ENCODE measurements around the gene HAUS7.

Gene HAUS7

GRCh38 chrX:153491918-153492317, 21.5 kb upstream of the HAUS7 start:
- no peak overlapping the region for H3K27ac ChIP-seq (ENCODE audit: low read depth in 2 of 2, low read length in 2 of 2)
- no peak overlapping the region for H3K4me3 ChIP-seq (ENCODE audit: low read length in 2 of 2)
- H3K9ac ChIP-seq (ENCODE audit: low read depth in 1 of 2, low read length in 2 of 2), result no peak overlapping the region
- H3K36me3 ChIP-seq (ENCODE audit: control insufficient read depth in 2 of 2, insufficient read depth in 2 of 2, low read length in 2 of 2), result no peaks in the 10 kb centered on the region
- no peaks in the 10 kb centered on the region for H3K9me3 ChIP-seq (ENCODE audit: control insufficient read depth in 2 of 2, low read length in 2 of 2)
- no peaks in the 10 kb centered on the region for H3K4me1 ChIP-seq (ENCODE audit: control insufficient read depth in 2 of 2, insufficient read depth in 2 of 2, low read length in 2 of 2)
- peaks cover 0 to 3% of the 10 kb centered on the region in 2 donors for H3K27me3 ChIP-seq (ENCODE audit: control insufficient read depth in 2 of 2, insufficient read depth in 2 of 2, low read length in 2 of 2)

- no peak overlapping the region for H3K27ac ChIP-seq (ENCODE audit: low read depth in 2 of 2, low read length in 2 of 2)
- H3K4me3 ChIP-seq (ENCODE audit: low read length in 2 of 2), result no peak overlapping the region
- no peaks in the 10 kb centered on the region for H3K9me3 ChIP-seq (ENCODE audit: control insufficient read depth in 2 of 2, low read length in 2 of 2)
- H3K4me1 ChIP-seq (ENCODE audit: control insufficient read depth in 2 of 2, insufficient read depth in 2 of 2, low read length in 2 of 2), result no peaks in the 10 kb centered on the region
- peaks cover 0 to 3% of the 10 kb centered on the region in 2 donors for H3K27me3 ChIP-seq (ENCODE audit: control insufficient read depth in 2 of 2, insufficient read depth in 2 of 2, low read length in 2 of 2)
- H3K9ac ChIP-seq (ENCODE audit: low read depth in 1 of 2, low read length in 2 of 2), result no peak overlapping the region
- H3K36me3 ChIP-seq (ENCODE audit: control insufficient read depth in 2 of 2, insufficient read depth in 2 of 2, low read length in 2 of 2), result no peaks in the 10 kb centered on the region
Observed at GRCh38 chrX:153491351-153491914, 21.1 kb upstream of the HAUS7 start.

DNA sequence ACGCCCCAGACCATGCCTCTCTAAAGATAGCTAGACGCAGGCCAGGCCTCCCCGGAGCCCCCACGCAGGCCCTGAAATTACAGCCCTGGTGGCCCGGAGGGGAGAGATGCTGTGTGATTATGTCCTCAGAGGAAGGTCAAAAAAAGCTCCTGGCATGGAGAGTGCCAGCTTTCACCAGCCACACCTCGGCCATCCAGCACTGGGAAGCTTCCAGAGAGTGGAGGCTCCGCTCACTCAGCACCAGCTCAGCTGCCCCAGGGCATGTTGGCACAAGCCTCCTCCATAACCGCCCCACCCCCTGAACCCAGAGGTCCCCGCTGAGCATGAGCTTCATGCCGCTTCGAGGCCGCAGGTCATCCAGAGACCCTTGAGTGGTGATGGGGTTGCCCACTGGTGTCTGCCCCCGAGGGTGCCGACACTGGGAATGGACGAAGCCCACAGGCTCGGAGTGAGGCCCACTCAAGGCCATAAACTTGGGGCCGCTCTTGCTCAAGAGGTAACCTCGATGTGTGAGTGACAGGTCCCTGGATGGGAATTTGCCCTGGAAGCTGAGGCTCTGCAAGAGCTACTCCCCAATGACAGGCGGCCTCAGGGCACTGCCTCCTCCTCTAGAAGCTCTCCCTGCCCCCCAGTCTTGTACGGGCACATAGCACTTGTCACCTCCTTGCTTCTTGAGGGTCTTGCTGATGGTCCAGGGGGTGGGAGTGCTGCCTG, 20.0 kb upstream of the HAUS7 start:
- Histone ChIP-seq H3K36me3 (ENCODE audit: control insufficient read depth in 2 of 2, insufficient read depth in 2 of 2, low read length in 2 of 2) (no peaks in the 10 kb centered on the region), H3K9ac (ENCODE audit: low read depth in 1 of 2, low read length in 2 of 2) (no peak overlapping the region), H3K4me3 (ENCODE audit: low read length in 2 of 2) (no peak overlapping the region), H3K27ac (ENCODE audit: low read depth in 2 of 2, low read length in 2 of 2) (no peak overlapping the region), H3K27me3 (ENCODE audit: control insufficient read depth in 2 of 2, insufficient read depth in 2 of 2, low read length in 2 of 2) (peaks cover 0 to 3% of the 10 kb centered on the region in 2 donors), H3K4me1 (ENCODE audit: control insufficient read depth in 2 of 2, insufficient read depth in 2 of 2, low read length in 2 of 2) (no peaks in the 10 kb centered on the region), H3K9me3 (ENCODE audit: control insufficient read depth in 2 of 2, low read length in 2 of 2) (no peaks in the 10 kb centered on the region)

DNA sequence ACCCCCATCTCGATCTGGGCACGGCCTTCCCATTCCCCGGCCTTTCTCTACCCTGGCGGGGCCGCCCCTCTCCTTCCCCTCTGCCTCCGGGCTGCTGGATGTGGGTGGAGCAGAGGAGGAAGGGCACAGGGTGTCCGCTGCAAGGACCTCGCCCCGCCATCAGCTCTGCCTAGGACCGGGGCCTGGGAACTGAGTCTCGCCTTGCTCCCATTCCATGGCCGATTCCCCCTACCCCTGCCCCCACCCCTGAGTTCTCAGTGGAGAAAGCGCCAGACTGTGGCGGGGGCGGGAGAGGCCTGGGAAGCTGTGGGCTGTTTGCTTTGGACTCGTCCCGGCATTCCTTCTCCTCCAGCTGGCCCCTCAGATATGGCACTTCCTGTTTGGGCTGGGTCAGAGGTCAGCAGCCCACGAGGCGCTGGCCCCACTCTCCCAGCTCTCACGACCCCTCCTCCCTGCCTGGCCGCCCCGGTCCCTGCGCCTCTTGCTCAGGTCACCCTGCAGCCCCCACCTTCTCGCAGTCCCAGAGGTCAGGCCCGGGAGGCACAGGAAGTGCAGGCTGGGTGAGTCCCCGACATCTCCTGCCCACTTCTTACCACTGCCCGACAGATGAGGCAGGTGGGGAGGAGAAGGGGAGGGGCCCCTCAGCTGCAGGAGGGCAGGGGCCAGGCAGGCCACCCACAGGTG, 18.0 kb upstream of the HAUS7 start:
- Histone ChIP-seq H3K9ac (ENCODE audit: low read depth in 1 of 2, low read length in 2 of 2) (no peak overlapping the region), H3K27me3 (ENCODE audit: control insufficient read depth in 2 of 2, insufficient read depth in 2 of 2, low read length in 2 of 2) (no peaks in the 10 kb centered on the region), H3K4me1 (ENCODE audit: control insufficient read depth in 2 of 2, insufficient read depth in 2 of 2, low read length in 2 of 2) (no peaks in the 10 kb centered on the region), H3K36me3 (ENCODE audit: control insufficient read depth in 2 of 2, insufficient read depth in 2 of 2, low read length in 2 of 2) (no peaks in the 10 kb centered on the region), H3K27ac (ENCODE audit: low read depth in 2 of 2, low read length in 2 of 2) (no peak overlapping the region), H3K9me3 (ENCODE audit: control insufficient read depth in 2 of 2, low read length in 2 of 2) (no peaks in the 10 kb centered on the region), H3K4me3 (ENCODE audit: low read length in 2 of 2) (no peak overlapping the region)

DNA sequence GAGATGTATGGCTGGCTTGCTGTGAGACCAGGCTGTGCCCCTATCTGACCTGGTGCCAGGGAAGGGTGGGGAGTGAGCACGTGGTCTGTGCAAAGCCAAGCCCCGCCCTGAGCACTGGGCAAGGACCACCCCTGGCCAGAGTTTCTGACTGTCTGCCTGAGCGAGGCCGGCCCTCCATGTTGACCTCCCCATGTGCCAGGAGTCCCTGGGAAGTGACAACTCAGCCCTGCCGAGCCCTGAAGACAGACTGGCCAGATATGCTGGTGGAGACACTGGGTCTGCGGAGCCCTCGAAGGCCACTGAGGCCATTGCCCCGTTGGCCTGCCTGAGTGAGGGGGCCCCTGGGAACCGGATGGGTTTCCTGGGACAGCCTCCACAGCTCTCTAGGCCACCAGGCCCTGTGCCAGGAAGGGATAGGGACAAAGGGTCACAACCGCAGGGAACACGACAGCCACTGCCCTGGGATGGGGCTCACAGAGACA, 17.3 kb upstream of the HAUS7 start:
- H3K4me1 ChIP-seq (ENCODE audit: control insufficient read depth in 2 of 2, insufficient read depth in 2 of 2, low read length in 2 of 2), result no peaks in the 10 kb centered on the region
- no peaks in the 10 kb centered on the region for H3K9me3 ChIP-seq (ENCODE audit: control insufficient read depth in 2 of 2, low read length in 2 of 2)
- H3K27me3 ChIP-seq (ENCODE audit: control insufficient read depth in 2 of 2, insufficient read depth in 2 of 2, low read length in 2 of 2), result no peaks in the 10 kb centered on the region
- H3K9ac ChIP-seq (ENCODE audit: low read depth in 1 of 2, low read length in 2 of 2), result no peak overlapping the region
- no peak overlapping the region for H3K4me3 ChIP-seq (ENCODE audit: low read length in 2 of 2)
- no peaks in the 10 kb centered on the region for H3K36me3 ChIP-seq (ENCODE audit: control insufficient read depth in 2 of 2, insufficient read depth in 2 of 2, low read length in 2 of 2)
- no peak overlapping the region for H3K27ac ChIP-seq (ENCODE audit: low read depth in 2 of 2, low read length in 2 of 2)

GRCh38 chrX:153486171-153486570, 15.8 kb upstream of the HAUS7 start:
- Histone ChIP-seq H3K4me3 (ENCODE audit: low read length in 2 of 2) (no peak overlapping the region), H3K9ac (ENCODE audit: low read depth in 1 of 2, low read length in 2 of 2) (no peak overlapping the region), H3K27me3 (ENCODE audit: control insufficient read depth in 2 of 2, insufficient read depth in 2 of 2, low read length in 2 of 2) (no peaks in the 10 kb centered on the region), H3K9me3 (ENCODE audit: control insufficient read depth in 2 of 2, low read length in 2 of 2) (no peaks in the 10 kb centered on the region), H3K4me1 (ENCODE audit: control insufficient read depth in 2 of 2, insufficient read depth in 2 of 2, low read length in 2 of 2) (no peaks in the 10 kb centered on the region), H3K27ac (ENCODE audit: low read depth in 2 of 2, low read length in 2 of 2) (no peak overlapping the region), H3K36me3 (ENCODE audit: control insufficient read depth in 2 of 2, insufficient read depth in 2 of 2, low read length in 2 of 2) (no peaks in the 10 kb centered on the region)

DNA sequence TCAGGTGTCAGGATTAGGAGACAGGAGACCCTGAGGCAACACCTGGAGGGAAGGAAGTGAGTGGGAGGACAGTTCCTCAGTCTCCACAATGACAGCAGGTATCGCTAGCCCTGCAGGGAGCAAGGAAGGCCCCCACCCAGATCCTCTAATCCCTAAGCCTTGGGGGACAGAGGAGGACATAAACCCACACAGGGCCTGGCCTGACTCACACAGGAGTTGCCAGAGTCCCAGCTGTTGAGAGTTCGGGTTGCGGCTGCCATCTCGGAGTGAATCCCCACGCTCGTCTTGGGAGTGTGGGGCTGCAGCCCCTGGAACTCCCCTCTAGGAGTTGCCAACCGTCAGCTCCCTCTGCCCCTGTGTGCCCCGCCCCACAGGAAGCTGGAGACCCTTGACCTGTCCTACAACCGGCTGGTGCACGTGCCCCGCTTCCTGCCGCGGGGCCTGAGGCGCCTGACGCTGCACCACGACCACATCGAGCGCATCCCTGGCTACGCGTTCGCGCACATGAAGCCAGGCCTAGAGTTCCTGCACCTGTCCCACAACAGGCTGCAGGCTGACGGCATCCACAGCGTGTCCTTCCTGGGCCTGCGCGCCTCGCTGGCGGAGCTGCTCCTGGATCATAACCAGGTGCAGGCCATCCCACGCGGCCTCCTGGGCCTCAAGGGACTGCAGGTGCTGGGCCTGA, 15.2 kb upstream of the HAUS7 start:
- Histone ChIP-seq H3K4me3 (ENCODE audit: low read length in 2 of 2) (no peak overlapping the region), H3K27ac (ENCODE audit: low read depth in 2 of 2, low read length in 2 of 2) (no peak overlapping the region), H3K9ac (ENCODE audit: low read depth in 1 of 2, low read length in 2 of 2) (no peak overlapping the region), H3K27me3 (ENCODE audit: control insufficient read depth in 2 of 2, insufficient read depth in 2 of 2, low read length in 2 of 2) (no peaks in the 10 kb centered on the region), H3K36me3 (ENCODE audit: control insufficient read depth in 2 of 2, insufficient read depth in 2 of 2, low read length in 2 of 2) (no peaks in the 10 kb centered on the region), H3K9me3 (ENCODE audit: control insufficient read depth in 2 of 2, low read length in 2 of 2) (no peaks in the 10 kb centered on the region), H3K4me1 (ENCODE audit: control insufficient read depth in 2 of 2, insufficient read depth in 2 of 2, low read length in 2 of 2) (no peaks in the 10 kb centered on the region)

GRCh38 chrX:153482376-153483015, 12.1 kb upstream of the HAUS7 start:
- H3K9me3 ChIP-seq (ENCODE audit: control insufficient read depth in 2 of 2, low read length in 2 of 2), result no peaks in the 10 kb centered on the region
- no peak overlapping the region for H3K4me3 ChIP-seq (ENCODE audit: low read length in 2 of 2)
- no peak overlapping the region for H3K9ac ChIP-seq (ENCODE audit: low read depth in 1 of 2, low read length in 2 of 2)
- no peaks in the 10 kb centered on the region for H3K36me3 ChIP-seq (ENCODE audit: control insufficient read depth in 2 of 2, insufficient read depth in 2 of 2, low read length in 2 of 2)
- H3K27me3 ChIP-seq (ENCODE audit: control insufficient read depth in 2 of 2, insufficient read depth in 2 of 2, low read length in 2 of 2), result peaks cover 0 to 3% of the 10 kb centered on the region in 2 donors
- H3K4me1 ChIP-seq (ENCODE audit: control insufficient read depth in 2 of 2, insufficient read depth in 2 of 2, low read length in 2 of 2), result no peaks in the 10 kb centered on the region
- no peak overlapping the region for H3K27ac ChIP-seq (ENCODE audit: low read depth in 2 of 2, low read length in 2 of 2)

GRCh38 chrX:153481043-153481442, 10.7 kb upstream of the HAUS7 start:
- Histone ChIP-seq H3K4me1 (ENCODE audit: control insufficient read depth in 2 of 2, insufficient read depth in 2 of 2, low read length in 2 of 2) (peaks cover 0 to 2% of the 10 kb centered on the region in 2 donors), H3K4me3 (ENCODE audit: low read length in 2 of 2) (no peak overlapping the region), H3K9ac (ENCODE audit: low read depth in 1 of 2, low read length in 2 of 2) (no peak overlapping the region), H3K27ac (ENCODE audit: low read depth in 2 of 2, low read length in 2 of 2) (no peak overlapping the region), H3K36me3 (ENCODE audit: control insufficient read depth in 2 of 2, insufficient read depth in 2 of 2, low read length in 2 of 2) (no peaks in the 10 kb centered on the region), H3K9me3 (ENCODE audit: control insufficient read depth in 2 of 2, low read length in 2 of 2) (no peaks in the 10 kb centered on the region), H3K27me3 (ENCODE audit: control insufficient read depth in 2 of 2, insufficient read depth in 2 of 2, low read length in 2 of 2) (peaks cover 0 to 8% of the 10 kb centered on the region in 2 donors)

Measured in mucosa of rectum (tissue), 2 donors.